ENCODE results near the gene SF3B1. TPM values are rescaled to one million over a fixed set of nuclear protein-coding genes. Genes with fewer than 3 reads are reported as not detected.

Gene SF3B1
- total RNA-seq, 1 experiment from 2014 or later, result 249 TPM

GRCh38 chr2:197423307-197423706, 11.5 kb downstream of the SF3B1 start:
- no peak overlapping the region for H3K4me3 Mint-ChIP-seq (ENCODE audit: low read depth, unreplicated experiment)
- TF ChIP-seq, protein P1, sequence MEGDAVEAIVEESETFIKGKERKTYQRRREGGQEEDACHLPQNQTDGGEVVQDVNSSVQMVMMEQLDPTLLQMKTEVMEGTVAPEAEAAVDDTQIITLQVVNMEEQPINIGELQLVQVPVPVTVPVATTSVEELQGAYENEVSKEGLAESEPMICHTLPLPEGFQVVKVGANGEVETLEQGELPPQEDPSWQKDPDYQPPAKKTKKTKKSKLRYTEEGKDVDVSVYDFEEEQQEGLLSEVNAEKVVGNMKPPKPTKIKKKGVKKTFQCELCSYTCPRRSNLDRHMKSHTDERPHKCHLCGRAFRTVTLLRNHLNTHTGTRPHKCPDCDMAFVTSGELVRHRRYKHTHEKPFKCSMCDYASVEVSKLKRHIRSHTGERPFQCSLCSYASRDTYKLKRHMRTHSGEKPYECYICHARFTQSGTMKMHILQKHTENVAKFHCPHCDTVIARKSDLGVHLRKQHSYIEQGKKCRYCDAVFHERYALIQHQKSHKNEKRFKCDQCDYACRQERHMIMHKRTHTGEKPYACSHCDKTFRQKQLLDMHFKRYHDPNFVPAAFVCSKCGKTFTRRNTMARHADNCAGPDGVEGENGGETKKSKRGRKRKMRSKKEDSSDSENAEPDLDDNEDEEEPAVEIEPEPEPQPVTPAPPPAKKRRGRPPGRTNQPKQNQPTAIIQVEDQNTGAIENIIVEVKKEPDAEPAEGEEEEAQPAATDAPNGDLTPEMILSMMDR (IDR thresholded peaks at IDR 0.05; ENCODE audit: unreplicated experiment), result no peak
- H3K27ac Mint-ChIP-seq (ENCODE audit: unreplicated experiment), result no peak overlapping the region
- peaks cover 43% of the 10 kb centered on the region for H3K36me3 Mint-ChIP-seq (ENCODE audit: insufficient read depth, unreplicated experiment)
- CTCF ChIA-PET, result interaction anchor here (0.6 kb wide), 1 partner anchor 16 kb away, joined by 4 read pairs; no protein-coding TSS in a partner anchor
- H3K27me3 Mint-ChIP-seq (ENCODE audit: unreplicated experiment), result no peaks in the 10 kb centered on the region
- no peaks in the 10 kb centered on the region for H3K9me3 Mint-ChIP-seq (ENCODE audit: low read depth, unreplicated experiment)
- H3K4me1 Mint-ChIP-seq (ENCODE audit: low read depth, unreplicated experiment), result peaks cover 18% of the 10 kb centered on the region
- no TSS peak for BruUV-seq (replicated peaks)
- DNase-seq, result no peak
- intact Hi-C loops (cut with micrococcal nuclease; ENCODE audit: unreplicated experiment), result no loop called here

- Mint-ChIP-seq H3K27ac (ENCODE audit: unreplicated experiment) (no peak overlapping the region), H3K4me1 (ENCODE audit: low read depth, unreplicated experiment) (no peaks in the 10 kb centered on the region), H3K4me3 (ENCODE audit: low read depth, unreplicated experiment) (no peak overlapping the region), H3K9me3 (ENCODE audit: low read depth, unreplicated experiment) (no peaks in the 10 kb centered on the region), H3K27me3 (ENCODE audit: unreplicated experiment) (no peaks in the 10 kb centered on the region), H3K36me3 (ENCODE audit: insufficient read depth, unreplicated experiment) (peaks cover 71% of the 10 kb centered on the region)
- CTCF ChIA-PET, result no interaction called here
- intact Hi-C loops (cut with micrococcal nuclease; ENCODE audit: unreplicated experiment), result no loop called here
- DNase-seq, result no peak
- BruUV-seq (replicated peaks), result no TSS peak
- TF ChIP-seq, protein P1 (IDR thresholded peaks at IDR 0.05; ENCODE audit: unreplicated experiment), result no peak
Observed at GRCh38 chr2:197419438-197419837, 15.4 kb downstream of the SF3B1 start.

DNA sequence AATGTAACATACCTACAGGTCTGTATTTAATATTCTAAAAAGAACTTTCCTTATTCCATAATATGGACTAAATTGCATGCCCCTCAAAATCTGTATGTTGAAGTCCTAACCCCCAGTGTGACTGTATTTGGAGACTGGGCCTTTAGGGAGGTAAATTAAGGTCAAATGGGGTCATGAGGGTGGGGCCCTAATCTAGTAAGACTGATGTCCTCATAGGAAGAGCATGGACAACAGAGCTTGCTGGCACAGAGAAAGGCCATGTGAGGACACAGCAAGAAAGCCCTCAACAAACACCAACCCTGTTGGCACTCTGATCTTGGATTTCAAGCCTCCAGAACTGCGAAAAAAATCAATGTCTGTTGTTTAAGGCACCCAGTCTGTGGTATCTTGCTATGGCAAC, 18.6 kb downstream of the SF3B1 start:
- no peak for DNase-seq
- TF ChIP-seq, protein P1 (IDR thresholded peaks at IDR 0.05; ENCODE audit: unreplicated experiment), result no peak
- intact Hi-C loops (cut with micrococcal nuclease; ENCODE audit: unreplicated experiment), result no loop called here
- no peaks in the 10 kb centered on the region for H3K4me1 Mint-ChIP-seq (ENCODE audit: low read depth, unreplicated experiment)
- no peak overlapping the region for H3K4me3 Mint-ChIP-seq (ENCODE audit: low read depth, unreplicated experiment)
- no peaks in the 10 kb centered on the region for H3K9me3 Mint-ChIP-seq (ENCODE audit: low read depth, unreplicated experiment)
- BruUV-seq (replicated peaks), result no TSS peak
- H3K27me3 Mint-ChIP-seq (ENCODE audit: unreplicated experiment), result no peaks in the 10 kb centered on the region
- peaks cover 73% of the 10 kb centered on the region for H3K36me3 Mint-ChIP-seq (ENCODE audit: insufficient read depth, unreplicated experiment)
- CTCF ChIA-PET, result interaction anchor here (0.6 to 1.1 kb wide), 2 partner anchors 19 to 207 kb away, joined by 3 to 5 read pairs; partner anchors contain the start of gene SF3B1
- no peak overlapping the region for H3K27ac Mint-ChIP-seq (ENCODE audit: unreplicated experiment)

GRCh38 chr2:197414515-197414914, 20.3 kb downstream of the SF3B1 start:
- Mint-ChIP-seq H3K36me3 (ENCODE audit: insufficient read depth, unreplicated experiment) (peaks cover 75% of the 10 kb centered on the region), H3K4me3 (ENCODE audit: low read depth, unreplicated experiment) (no peak overlapping the region), H3K27me3 (ENCODE audit: unreplicated experiment) (no peaks in the 10 kb centered on the region), H3K27ac (ENCODE audit: unreplicated experiment) (no peak overlapping the region), H3K9me3 (ENCODE audit: low read depth, unreplicated experiment) (no peaks in the 10 kb centered on the region), H3K4me1 (ENCODE audit: low read depth, unreplicated experiment) (no peaks in the 10 kb centered on the region)
- CTCF ChIA-PET, result interaction anchor here (0.6 kb wide), 1 partner anchor 22 kb away, joined by 3 read pairs; no protein-coding TSS in a partner anchor
- TF ChIP-seq, protein P1 (IDR thresholded peaks at IDR 0.05; ENCODE audit: unreplicated experiment), result no peak
- BruUV-seq (replicated peaks), result no TSS peak
- DNase-seq, result no peak
- intact Hi-C loops (cut with micrococcal nuclease; ENCODE audit: unreplicated experiment), result no loop called here
